ENCODE measurements around the gene EIF4B.

The EIF4B gene

GRCh38 chr12:53055471-53056266 lies 49.4 kb downstream of the EIF4B start:
- no peak for ATAC-seq
- TF ChIP-seq ISL1 (CRISPR knock-in tag; IDR thresholded peaks at IDR 0.05): no peak
- TF ChIP-seq ZC3H10 (CRISPR knock-in tag; IDR thresholded peaks at IDR 0.05): no peak
- TF ChIP-seq BACH2 (CRISPR knock-in tag; IDR thresholded peaks at IDR 0.05; ENCODE audit: borderline replicate concordance): no peak
- TF ChIP-seq, protein P1, sequence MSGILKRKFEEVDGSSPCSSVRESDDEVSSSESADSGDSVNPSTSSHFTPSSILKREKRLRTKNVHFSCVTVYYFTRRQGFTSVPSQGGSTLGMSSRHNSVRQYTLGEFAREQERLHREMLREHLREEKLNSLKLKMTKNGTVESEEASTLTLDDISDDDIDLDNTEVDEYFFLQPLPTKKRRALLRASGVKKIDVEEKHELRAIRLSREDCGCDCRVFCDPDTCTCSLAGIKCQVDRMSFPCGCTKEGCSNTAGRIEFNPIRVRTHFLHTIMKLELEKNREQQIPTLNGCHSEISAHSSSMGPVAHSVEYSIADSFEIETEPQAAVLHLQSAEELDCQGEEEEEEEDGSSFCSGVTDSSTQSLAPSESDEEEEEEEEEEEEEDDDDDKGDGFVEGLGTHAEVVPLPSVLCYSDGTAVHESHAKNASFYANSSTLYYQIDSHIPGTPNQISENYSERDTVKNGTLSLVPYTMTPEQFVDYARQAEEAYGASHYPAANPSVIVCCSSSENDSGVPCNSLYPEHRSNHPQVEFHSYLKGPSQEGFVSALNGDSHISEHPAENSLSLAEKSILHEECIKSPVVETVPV (CRISPR knock-in tag; IDR thresholded peaks at IDR 0.05): no peak
- TF ChIP-seq PATZ1 (CRISPR knock-in tag; IDR thresholded peaks at IDR 0.05; ENCODE audit: borderline replicate concordance): no peak
- TF ChIP-seq ZNF8 (CRISPR knock-in tag; IDR thresholded peaks at IDR 0.05): no peak
- TF ChIP-seq SNAI2 (CRISPR knock-in tag; IDR thresholded peaks at IDR 0.05): no peak
- TF ChIP-seq ARNTL (CRISPR knock-in tag; IDR thresholded peaks at IDR 0.05; ENCODE audit: borderline replicate concordance, low read depth): no peak
- TF ChIP-seq, protein P2, sequence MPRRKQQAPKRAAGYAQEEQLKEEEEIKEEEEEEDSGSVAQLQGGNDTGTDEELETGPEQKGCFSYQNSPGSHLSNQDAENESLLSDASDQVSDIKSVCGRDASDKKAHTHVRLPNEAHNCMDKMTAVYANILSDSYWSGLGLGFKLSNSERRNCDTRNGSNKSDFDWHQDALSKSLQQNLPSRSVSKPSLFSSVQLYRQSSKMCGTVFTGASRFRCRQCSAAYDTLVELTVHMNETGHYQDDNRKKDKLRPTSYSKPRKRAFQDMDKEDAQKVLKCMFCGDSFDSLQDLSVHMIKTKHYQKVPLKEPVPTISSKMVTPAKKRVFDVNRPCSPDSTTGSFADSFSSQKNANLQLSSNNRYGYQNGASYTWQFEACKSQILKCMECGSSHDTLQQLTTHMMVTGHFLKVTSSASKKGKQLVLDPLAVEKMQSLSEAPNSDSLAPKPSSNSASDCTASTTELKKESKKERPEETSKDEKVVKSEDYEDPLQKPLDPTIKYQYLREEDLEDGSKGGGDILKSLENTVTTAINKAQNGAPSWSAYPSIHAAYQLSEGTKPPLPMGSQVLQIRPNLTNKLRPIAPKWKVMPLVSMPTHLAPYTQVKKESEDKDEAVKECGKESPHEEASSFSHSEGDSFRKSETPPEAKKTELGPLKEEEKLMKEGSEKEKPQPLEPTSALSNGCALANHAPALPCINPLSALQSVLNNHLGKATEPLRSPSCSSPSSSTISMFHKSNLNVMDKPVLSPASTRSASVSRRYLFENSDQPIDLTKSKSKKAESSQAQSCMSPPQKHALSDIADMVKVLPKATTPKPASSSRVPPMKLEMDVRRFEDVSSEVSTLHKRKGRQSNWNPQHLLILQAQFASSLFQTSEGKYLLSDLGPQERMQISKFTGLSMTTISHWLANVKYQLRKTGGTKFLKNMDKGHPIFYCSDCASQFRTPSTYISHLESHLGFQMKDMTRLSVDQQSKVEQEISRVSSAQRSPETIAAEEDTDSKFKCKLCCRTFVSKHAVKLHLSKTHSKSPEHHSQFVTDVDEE (CRISPR knock-in tag; IDR thresholded peaks at IDR 0.05): no peak
- no peak for TF ChIP-seq ZFP3 (CRISPR knock-in tag; IDR thresholded peaks at IDR 0.05)
- no peak for TF ChIP-seq TCF4 (CRISPR knock-in tag; IDR thresholded peaks at IDR 0.05; ENCODE audit: borderline replicate concordance)

DNA sequence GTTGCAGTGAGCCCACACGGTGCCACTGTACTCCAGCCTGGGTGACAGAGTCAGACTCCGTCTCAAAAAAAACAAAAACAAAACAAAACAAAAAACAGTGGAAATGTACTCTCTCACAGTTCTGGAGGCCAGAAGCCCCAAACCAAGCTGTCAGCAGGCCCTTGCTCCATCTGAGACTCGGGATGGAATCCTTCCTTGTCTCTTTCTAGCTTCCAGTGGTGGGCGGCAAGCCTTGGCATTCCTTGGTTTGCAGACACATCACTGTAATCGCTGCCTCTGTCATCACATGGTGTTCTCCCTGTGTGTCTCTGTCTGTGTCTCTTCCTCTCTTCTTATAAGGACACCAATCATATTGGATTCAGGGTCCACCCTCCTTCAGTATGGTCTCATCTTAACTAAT lies 50.0 kb downstream of the EIF4B start:
- ATAC-seq: no peak
- TF ChIP-seq PPARA (CRISPR knock-in tag; IDR thresholded peaks at IDR 0.05; ENCODE audit: borderline replicate concordance): no peak
- no peak for TF ChIP-seq RARB (CRISPR knock-in tag; IDR thresholded peaks at IDR 0.05)
- no peak for TF ChIP-seq ZFP3 (CRISPR knock-in tag; IDR thresholded peaks at IDR 0.05)
- TF ChIP-seq POU6F1 (CRISPR knock-in tag; IDR thresholded peaks at IDR 0.05; ENCODE audit: borderline replicate concordance, low read depth): no peak
- TF ChIP-seq TOX (CRISPR knock-in tag; IDR thresholded peaks at IDR 0.05; ENCODE audit: borderline replicate concordance): no peak
- TF ChIP-seq PATZ1 (CRISPR knock-in tag; IDR thresholded peaks at IDR 0.05; ENCODE audit: borderline replicate concordance): no peak
- no peak for TF ChIP-seq BACH2 (CRISPR knock-in tag; IDR thresholded peaks at IDR 0.05; ENCODE audit: borderline replicate concordance)
- no peak for TF ChIP-seq ZNF565 (CRISPR knock-in tag; conservative IDR thresholded peaks at IDR 0.05; ENCODE audit: low read depth)
- TF ChIP-seq, protein P2 (CRISPR knock-in tag; IDR thresholded peaks at IDR 0.05): no peak
- TF ChIP-seq ZNF70 (CRISPR knock-in tag; IDR thresholded peaks at IDR 0.05): no peak
- TF ChIP-seq ZC3H10 (CRISPR knock-in tag; IDR thresholded peaks at IDR 0.05): no peak
- no peak for TF ChIP-seq ZFP30 (CRISPR knock-in tag; IDR thresholded peaks at IDR 0.05)
- TF ChIP-seq OSR1 (CRISPR knock-in tag; IDR thresholded peaks at IDR 0.05): no peak

All from SK-N-SH treated with all-trans-retinoic acid at 6 μM for 48 hours (cell line).